MM.1S (cell line): ENCODE results near the gene PRRG4.

Experiments
- CTCF ChIP-seq: fragments of 300-600 bp; sonication (generic); IDR thresholded peaks from 2 replicates; pipeline ENCODE4 v1.5.1; 2016; ENCODE audit warnings: antibody characterized with exemption, low read length, mixed read lengths
- EZH2 ChIP-seq: fragments of 300-600 bp; sonication (generic); optimal IDR thresholded peaks from 2 replicates; pipeline ENCODE3; 2017; ENCODE audit warnings: low read depth, mild to moderate bottlenecking, antibody characterized with exemption, low read length, mixed read lengths
- EZH2phosphoT487 ChIP-seq: fragments of 300-600 bp; sonication (generic); IDR thresholded peaks from 2 replicates; pipeline ENCODE4 v1.6.1; 2018; ENCODE audit warnings: antibody characterized with exemption, low read length

GRCh38 chr11:32891657-32892354, 62.1 kb downstream of the PRRG4 start:
- TF ChIP-seq EZH2 = no peak
- TF ChIP-seq CTCF = no peak
- TF ChIP-seq EZH2phosphoT487 = no peak
